Erythroblast (primary cell): Measurements from ENCODE around the gene TTC39C.

Experiments used
- GATA1 ChIP-seq: IDR thresholded peaks from 2 replicates; pipeline ENCODE4 v1.6.1; 2011; ENCODE audit warnings: low read depth, mild to moderate bottlenecking, control low read depth, low read length, moderate library complexity
- POLR2A ChIP-seq: IDR thresholded peaks from 2 replicates; pipeline ENCODE4 v1.6.1; 2011; ENCODE audit warnings: mild to moderate bottlenecking, low read length

- TF ChIP-seq POLR2A (no peak), GATA1 (no peak)
These were observed at the start of gene TTC39C for GRCh38 chr18:24014062-24014985.
